DMS53 treated with DMSO at 0.1 percent for 48 hours (cell line): ENCODE data around the gene SDC4.

Experiments
- DNase-seq: peaks from one replicate; lab custom pipeline; 2025; ENCODE audit not compliant: unreplicated experiment; lab: John Stamatoyannopoulos, UW

The SDC4 gene

GRCh38 chr20:45347936-45348778, at the start of gene SDC4:
Gene SDC4, minus strand, starts transcription at chr20:45348424. Its CDS starts 40 bp downstream, at chr20:45348384.
- DNase-seq: peak; percentile 14

DNA sequence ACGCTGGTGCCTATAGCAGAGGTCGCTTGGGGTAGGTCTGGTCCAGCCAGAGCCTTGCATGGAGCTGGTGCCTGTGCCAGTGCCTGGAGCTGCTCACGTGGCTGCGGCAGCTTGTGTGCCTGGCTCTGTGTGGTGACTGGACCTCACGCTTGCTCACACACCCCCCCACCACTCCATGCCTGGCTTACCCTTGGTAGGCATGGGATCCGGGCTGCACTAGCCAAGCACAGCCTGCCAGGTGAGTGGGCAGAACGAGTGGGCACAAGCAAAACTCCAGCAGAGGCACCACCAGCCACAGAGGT, 46.8 kb upstream of the SDC4 start:
- DNase-seq: no peak

DNA sequence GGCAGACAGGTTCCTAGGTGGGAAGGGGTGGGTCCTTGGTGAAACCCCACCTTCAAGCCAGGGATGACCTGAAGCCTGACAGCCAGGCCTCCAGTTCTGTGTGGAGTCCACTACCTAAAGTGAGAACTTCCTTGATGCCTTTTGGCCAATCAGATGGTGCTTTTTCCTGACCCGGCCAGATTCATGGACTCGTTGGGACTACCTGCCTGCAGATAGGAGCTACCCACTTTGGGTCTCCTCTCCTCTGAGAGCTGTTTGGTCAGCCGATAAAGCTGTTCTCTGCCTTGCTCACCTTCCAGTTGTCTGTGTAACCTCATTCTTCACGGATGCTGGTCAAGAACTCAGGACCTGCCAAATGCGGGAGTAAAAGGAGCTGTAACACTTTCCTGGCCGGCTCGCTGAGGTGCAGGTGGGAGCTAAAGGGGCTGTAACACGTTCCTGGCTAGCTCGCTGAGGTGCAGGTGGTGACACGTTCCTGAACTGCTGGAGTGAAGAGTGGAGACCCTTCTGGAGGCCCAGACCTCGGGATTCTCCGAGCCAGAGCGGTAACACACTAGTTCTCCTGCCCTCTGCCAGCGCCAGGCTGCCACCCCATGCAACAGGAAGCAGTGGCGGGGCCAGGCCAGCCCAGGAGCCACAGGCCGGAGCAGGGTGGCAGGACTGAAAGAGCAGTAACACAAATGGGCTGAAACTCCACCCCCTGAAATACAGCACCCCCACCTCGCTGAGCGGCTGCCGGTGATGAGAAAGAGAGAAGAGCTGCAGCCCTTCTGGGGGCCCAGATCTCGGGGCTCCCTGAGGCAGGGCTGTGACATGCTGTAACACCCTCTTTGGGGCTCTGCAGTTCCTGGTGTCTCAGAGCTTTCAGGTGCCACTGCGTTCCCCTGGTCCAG, 46.2 kb upstream of the SDC4 start:
- DNase-seq: no peak

DNA sequence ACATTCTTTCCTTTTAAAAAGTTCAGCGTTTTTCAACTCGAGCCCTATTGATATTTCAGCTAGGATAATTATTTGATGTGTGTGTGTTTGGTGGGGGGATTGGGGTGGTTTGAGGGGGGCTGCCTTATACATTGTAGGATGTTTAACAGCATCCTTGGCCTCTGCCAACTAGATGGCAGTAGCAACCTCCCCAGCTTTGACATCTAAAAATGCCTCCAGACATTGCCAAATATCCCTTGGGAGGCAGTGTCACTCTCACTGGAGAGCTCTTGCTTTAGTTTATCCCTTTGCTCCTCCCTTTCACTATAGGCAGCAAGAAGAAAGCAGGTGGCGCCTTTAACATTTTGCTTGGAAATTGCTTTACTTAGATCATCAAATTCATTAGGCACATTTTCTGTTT, 44.5 kb upstream of the SDC4 start:
- no peak for DNase-seq

DNA sequence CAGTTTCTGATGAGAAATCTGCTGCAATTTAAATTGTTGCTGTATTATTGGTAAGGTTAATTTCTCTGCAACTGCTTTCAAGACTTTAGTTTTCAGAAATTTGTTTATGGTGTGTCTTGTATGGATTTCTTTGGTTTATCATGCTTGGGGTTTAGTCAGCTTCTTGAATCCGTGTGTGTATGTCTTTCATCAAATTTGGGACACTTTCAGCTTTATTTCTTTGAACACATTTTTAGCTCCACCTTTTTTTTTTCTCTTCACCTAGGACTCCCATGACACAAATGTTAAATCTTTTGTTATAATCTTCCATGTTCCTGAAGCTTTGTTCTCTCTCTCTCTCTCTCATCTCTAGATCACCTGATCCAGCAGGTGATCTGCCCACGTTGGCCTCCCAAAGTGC, 43.3 kb upstream of the SDC4 start:
- no peak for DNase-seq

DNA sequence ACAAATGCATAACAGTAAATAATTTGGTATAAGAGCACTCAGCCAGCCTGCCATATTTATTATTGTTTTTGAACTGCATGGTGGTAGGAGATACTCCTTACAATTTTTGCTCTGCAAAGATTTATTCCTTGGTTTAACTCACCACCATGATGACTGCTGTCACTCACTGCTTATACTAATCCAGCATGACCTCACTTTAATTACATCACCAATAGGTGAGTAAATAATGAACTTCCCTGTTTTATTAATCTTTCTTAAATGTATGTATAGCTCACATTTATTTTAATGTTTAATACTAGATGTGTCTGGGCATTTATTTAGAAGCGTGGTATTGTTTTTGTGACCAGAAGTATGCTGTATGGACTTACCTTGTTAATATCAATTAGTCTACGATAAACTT, 42.7 kb upstream of the SDC4 start:
- DNase-seq: no peak

DNA sequence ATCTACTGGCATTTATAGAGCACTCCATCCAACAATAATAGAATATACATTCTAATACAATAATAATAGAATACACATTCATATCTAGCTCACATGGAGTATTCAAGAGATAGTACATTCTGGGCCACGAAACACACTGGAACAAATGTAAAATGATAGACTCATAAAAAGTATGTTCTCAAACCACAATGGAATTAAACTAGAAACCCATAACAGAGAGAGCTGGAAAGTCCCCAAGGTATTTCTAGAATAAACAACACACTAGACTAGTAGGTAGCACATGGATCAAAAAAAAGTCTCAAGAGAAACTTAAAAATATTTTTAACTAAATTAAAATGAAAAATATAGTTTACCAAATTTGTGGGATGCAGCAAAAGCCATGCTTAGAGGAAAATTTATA, 39.0 kb upstream of the SDC4 start:
- DNase-seq: no peak

- no peak for DNase-seq
These were observed 30.0 kb upstream of the SDC4 start, which contains the start of gene TP53TG5 for GRCh38 chr20:45378191-45378590. Gene TP53TG5, minus strand, starts transcription at chr20:45378325. Its CDS starts 89 bp downstream, at chr20:45378236.

DNA sequence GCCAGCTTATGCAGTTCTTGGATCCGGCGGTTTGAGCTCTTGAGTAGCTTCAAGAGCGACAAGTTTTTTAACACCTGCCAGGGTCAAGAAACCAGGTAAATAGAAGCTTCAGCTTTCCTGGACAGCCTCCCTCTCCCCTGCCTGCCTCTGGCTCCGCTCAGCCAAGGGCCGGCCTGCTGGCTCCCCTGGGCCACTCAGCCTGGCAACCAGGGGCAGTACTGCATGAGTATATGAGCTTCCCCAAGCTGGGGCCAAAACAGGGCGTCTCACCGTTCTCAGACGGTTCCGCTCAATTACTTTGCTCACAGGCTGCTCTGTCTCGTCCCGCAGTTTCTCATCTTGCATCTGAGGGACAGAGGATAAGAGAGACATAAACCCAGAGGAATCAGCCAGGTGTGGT, 29.0 kb upstream of the SDC4 start:
- DNase-seq: no peak

DNA sequence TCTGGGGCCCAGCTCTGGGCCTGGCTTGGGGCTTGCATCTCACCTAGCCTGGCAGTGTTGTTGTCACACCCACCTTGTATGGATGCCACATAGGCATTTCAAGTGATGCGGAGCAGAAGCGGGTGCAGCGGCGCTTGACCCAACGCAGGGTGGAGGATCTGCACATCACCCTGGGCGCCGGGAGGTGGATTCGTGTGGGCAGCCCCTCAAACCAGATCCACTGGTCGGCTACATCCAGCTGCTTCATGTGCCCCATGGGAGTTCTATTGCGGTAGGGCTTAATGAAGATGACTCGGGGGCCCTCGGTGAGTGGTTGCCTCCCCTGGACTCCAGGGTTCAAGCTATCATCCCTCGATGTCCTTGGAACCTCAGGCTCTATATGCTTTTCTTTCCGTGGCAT, 26.7 kb upstream of the SDC4 start:
- DNase-seq: no peak

DNA sequence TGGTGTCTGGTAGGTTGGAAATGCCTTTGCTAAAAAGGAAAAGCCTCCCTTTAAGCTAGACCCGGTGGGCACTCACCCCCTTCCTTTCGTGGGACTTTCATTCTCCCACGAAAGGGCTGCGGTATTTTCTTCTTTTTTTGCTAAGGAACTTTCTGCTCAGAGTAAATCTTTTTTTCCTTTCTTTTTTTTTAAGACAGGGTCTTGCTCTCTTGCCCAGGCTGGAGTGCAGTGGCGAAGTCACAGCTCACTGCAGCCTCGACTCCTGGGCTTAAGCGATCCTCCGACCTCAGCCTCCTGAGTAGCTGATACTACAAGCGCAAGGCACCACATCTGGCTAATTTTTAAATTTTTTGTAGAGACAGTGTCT, 25.9 kb upstream of the SDC4 start:
- no peak for DNase-seq

DNA sequence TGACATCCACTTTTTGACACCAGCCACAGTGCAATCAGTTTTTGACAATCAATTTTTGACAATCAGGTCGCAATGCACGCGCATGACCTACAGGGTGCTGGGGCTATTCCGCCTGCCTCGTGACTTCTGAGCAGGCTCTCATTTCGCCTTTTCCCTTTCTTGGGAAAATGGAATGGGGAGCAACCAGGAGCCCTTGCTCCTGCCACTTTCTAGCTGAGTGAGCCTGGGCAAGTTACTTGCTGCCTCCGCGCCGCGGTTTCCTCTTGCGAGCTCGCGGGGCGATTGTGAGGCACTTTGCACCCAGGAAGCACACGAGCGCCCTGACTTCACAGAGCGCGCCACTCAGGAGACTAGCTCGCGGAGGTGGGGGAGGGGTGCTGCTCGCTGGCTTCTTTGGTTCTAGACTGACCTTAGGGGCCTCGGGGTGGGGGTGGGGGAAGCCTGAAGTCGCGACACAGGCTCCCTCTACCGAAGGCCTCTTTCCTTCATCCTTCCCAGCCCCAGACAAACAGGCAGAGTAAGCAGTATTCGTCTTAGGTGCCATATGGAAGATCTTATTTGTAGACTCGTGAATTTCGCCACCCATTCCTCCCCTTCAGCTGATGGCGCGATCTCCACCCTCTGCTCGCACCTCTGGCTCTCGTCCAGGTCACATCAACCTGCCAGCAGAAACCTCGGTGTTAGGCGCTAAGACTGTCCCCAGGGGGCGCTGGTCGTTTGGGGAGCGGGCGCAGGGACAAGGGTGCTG, 25.3 kb upstream of the SDC4 start:
- peak; percentile 97 for DNase-seq

GRCh38 chr20:45372646-45373352, 24.6 kb upstream of the SDC4 start:
- DNase-seq: peak; percentile 45

DNA sequence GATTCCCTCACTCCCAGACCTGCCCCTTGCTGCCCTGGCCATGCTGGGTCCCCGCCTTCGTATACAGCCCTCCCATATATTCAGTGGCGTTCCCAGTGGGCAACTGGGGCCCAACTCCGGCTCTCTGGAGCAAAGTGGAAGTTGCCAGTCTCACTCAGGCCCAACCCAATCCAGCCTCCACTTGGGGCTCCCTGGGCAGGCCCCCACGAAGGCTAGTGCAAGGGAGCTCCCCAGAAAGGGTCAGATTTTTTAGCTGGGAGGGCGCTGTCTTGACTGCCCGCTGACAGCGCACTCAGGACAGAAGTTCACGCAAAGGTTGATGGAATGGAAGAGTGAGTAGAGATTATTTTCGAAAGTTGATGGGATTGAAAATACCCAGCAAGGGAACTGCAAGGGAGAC, 24.0 kb upstream of the SDC4 start:
- DNase-seq: no peak

GRCh38 chr20:45370571-45371160, 22.4 kb upstream of the SDC4 start:
- DNase-seq: no peak

- DNase-seq: no peak
These were observed 20.2 kb upstream of the SDC4 start for GRCh38 chr20:45368221-45368980.

- no peak for DNase-seq
These were observed 18.9 kb upstream of the SDC4 start for GRCh38 chr20:45367126-45367525.

GRCh38 chr20:45366631-45367030, 18.4 kb upstream of the SDC4 start:
- no peak for DNase-seq

GRCh38 chr20:45366192-45366591, 18.0 kb upstream of the SDC4 start:
- DNase-seq: no peak

- no peak for DNase-seq
These were observed 17.3 kb upstream of the SDC4 start for GRCh38 chr20:45365444-45365970.
